HepG2 (cell line): ENCODE data around the gene PIAS3. TPM values are rescaled to one million over a fixed set of nuclear protein-coding genes. Genes with fewer than 3 reads are reported as not detected.

Experiments used
- BRD4 ChIP-seq: sonication (generic); formaldehyde crosslinking; IDR thresholded peaks from 2 replicates; pipeline ENCODE4 v1.4.0; 2020; ENCODE audit warnings: missing genetic modification reagents
- CBX5 ChIP-seq: sonication (generic); formaldehyde crosslinking; IDR thresholded peaks from 2 replicates; pipeline ENCODE4 v1.4.0; 2020; ENCODE audit warnings: missing genetic modification reagents, borderline replicate concordance
- ETV6 ChIP-seq: sonication (generic); formaldehyde crosslinking; conservative IDR thresholded peaks from 2 replicates; pipeline ENCODE4 v1.4.0; 2020; ENCODE audit warnings: missing genetic modification reagents
- GABPB1 ChIP-seq: IDR thresholded peaks from 2 replicates; pipeline ENCODE4 v1.6.1; 2016; ENCODE audit warnings: mild to moderate bottlenecking, missing genetic modification reagents, moderate library complexity, missing compliant biosample characterization
- HNF4G ChIP-seq, 2 experiments: sonication (generic) in 1 of 2; formaldehyde crosslinking in 1 of 2; IDR thresholded peaks; 2 replicates each; pipeline versions ENCODE4 v1.4.0 to v1.6.1; 2011 to 2020; ENCODE audit warnings: borderline replicate concordance in 2 of 2, low read depth in 2 of 2, mild to moderate bottlenecking in 2 of 2, low read length in 1 of 2, missing genetic modification reagents in 1 of 2, moderate library complexity in 1 of 2
- ISL2 ChIP-seq: sonication (generic); formaldehyde crosslinking; IDR thresholded peaks from 2 replicates; pipeline ENCODE4 v1.5.0; 2020; ENCODE audit warnings: missing genetic modification reagents
- KMT2A ChIP-seq: sonication (generic); formaldehyde crosslinking; IDR thresholded peaks from 2 replicates; pipeline ENCODE4 v1.4.0; 2020; ENCODE audit warnings: missing genetic modification reagents
- MBD4 ChIP-seq: IDR thresholded peaks from 2 replicates; pipeline ENCODE4 v1.6.1; 2012; ENCODE audit warnings: low read length, inconsistent platforms, borderline replicate concordance
- MED13 ChIP-seq: sonication (generic); formaldehyde crosslinking; IDR thresholded peaks from 2 replicates; pipeline ENCODE4 v1.5.0; 2020; ENCODE audit warnings: missing genetic modification reagents
- RAD51 ChIP-seq: fragments of 450-650 bp; IDR thresholded peaks from 2 replicates; pipeline ENCODE4 v1.6.1; 2016; ENCODE audit warnings: borderline replicate concordance
- RXRA ChIP-seq: sonication (generic); formaldehyde crosslinking; IDR thresholded peaks from 2 replicates; pipeline ENCODE4 v1.5.1; 2020; ENCODE audit warnings: missing genetic modification reagents
- STAG1 ChIP-seq: sonication (generic); formaldehyde crosslinking; IDR thresholded peaks from 2 replicates; pipeline ENCODE4 v1.4.0; 2020; ENCODE audit warnings: missing genetic modification reagents
- TARDBP ChIP-seq: sonication (generic); formaldehyde crosslinking; IDR thresholded peaks from 2 replicates; pipeline ENCODE4 v1.8.0; 2022; ENCODE audit warnings: mild to moderate bottlenecking, missing genetic modification reagents
- ZBTB7A ChIP-seq: sonication (generic); formaldehyde crosslinking; IDR thresholded peaks from 2 replicates; pipeline ENCODE4 v1.8.0; 2022; ENCODE audit warnings: mild to moderate bottlenecking, missing genetic modification reagents
- ZNF546 ChIP-seq: sonication (generic); formaldehyde crosslinking; conservative IDR thresholded peaks from 2 replicates; pipeline ENCODE4 v1.8.1; 2023; ENCODE audit warnings: mild to moderate bottlenecking, missing genetic modification reagents
- ZNF678 ChIP-seq: sonication (generic); formaldehyde crosslinking; IDR thresholded peaks from 2 replicates; pipeline ENCODE4 v1.4.0; 2020; ENCODE audit warnings: mild to moderate bottlenecking, missing genetic modification reagents
- polyA plus RNA-seq, 8 experiments: library from polyadenylated mRNA; depleted of rRNA in 3 of 8; stranded (reverse) in 7 of 8; unstranded in 1 of 8; fragments of >200 nt; fragmentation: Illumina TruSeq in 4 of 8; extraction: Trizol in 4 of 8; gene quantifications; 2 replicates each; pipeline versions ENCODE4 v1.2.1 to v1.2.3, GENCODE V29; 2011 to 2016; ENCODE audit warnings: low read depth in 4 of 8, missing spikeins in 1 of 8, mixed read lengths in 1 of 8; ENCODE audit not compliant: insufficient read depth in 1 of 8
- total RNA-seq, 5 experiments: library from RNA; depleted of rRNA; stranded (reverse); fragments of >200 nt; fragmentation: Illumina TruSeq; extraction: Trizol; gene quantifications; 2 replicates each; pipeline ENCODE4 v1.2.3, GENCODE V29; 2016; ENCODE audit warnings: low read depth in 1 of 5
- TF ChIP-seq, protein P1 (sequence below): sonication (generic); formaldehyde crosslinking; IDR thresholded peaks from 2 replicates; pipeline ENCODE4 v1.4.0; 2020; ENCODE audit warnings: low read depth, mild to moderate bottlenecking, missing genetic modification reagents
- TF ChIP-seq, protein P2 (sequence below): sonication (generic); formaldehyde crosslinking; IDR thresholded peaks from 2 replicates; pipeline ENCODE4 v1.4.0; 2020; ENCODE audit warnings: missing genetic modification reagents, borderline replicate concordance
- TF ChIP-seq, protein P3 (sequence below): sonication (generic); formaldehyde crosslinking; IDR thresholded peaks from 2 replicates; pipeline ENCODE4 v1.8.0; 2022; ENCODE audit warnings: missing genetic modification reagents, mild to moderate bottlenecking, borderline replicate concordance
- TF ChIP-seq, protein P4 (sequence below): sonication (generic); formaldehyde crosslinking; IDR thresholded peaks from 2 replicates; pipeline ENCODE4 v1.4.0; 2020; ENCODE audit warnings: missing genetic modification reagents
- TF ChIP-seq, protein P5 (sequence below): sonication (generic); formaldehyde crosslinking; conservative IDR thresholded peaks from 2 replicates; pipeline ENCODE4 v1.4.0; 2020; ENCODE audit warnings: missing genetic modification reagents

The PIAS3 gene
- total and polyA plus RNA-seq, 2 of the 13 experiments (the other 11 are each of a cell fraction or from before 2014, with no cell fraction given), result 3.7 to 8.0 TPM

DNA sequence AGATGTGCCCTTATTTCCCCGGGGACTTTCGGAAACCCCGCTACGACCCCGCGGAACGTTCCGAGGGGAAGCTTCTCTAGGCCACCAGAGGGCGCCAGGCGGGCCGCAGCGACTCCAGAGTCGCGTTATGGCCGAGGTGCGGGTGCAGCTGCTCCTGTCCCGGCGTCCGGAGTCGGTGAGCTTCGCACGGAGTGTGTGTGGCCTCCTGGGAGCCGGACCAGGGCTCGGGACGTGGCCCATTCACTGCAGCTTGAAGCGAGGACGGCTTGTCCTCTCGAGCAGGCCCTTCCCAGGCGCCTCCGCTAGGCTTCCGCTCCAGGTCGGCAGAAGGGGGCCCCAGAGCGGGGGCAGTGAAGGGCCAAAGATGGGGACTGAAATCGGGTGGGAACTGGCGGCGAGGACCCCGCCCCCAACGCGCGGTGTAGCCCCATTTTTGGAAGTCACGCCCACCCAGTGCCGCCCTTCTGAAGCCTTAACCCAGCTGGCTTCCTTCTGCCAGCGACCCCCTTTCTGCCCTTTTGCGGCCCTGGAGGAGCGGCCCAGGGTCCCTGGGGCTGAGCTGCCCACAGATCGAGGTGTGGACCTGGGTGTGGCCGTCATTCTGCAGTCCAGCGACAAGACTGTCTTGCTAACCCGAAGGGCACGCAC lies 13.2 kb downstream of the PIAS3 start, which contains the start of gene NUDT17 (continued):
- TF ChIP-seq, protein P1, sequence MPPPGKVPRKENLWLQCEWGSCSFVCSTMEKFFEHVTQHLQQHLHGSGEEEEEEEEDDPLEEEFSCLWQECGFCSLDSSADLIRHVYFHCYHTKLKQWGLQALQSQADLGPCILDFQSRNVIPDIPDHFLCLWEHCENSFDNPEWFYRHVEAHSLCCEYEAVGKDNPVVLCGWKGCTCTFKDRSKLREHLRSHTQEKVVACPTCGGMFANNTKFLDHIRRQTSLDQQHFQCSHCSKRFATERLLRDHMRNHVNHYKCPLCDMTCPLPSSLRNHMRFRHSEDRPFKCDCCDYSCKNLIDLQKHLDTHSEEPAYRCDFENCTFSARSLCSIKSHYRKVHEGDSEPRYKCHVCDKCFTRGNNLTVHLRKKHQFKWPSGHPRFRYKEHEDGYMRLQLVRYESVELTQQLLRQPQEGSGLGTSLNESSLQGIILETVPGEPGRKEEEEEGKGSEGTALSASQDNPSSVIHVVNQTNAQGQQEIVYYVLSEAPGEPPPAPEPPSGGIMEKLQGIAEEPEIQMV, result no peak
- TF ChIP-seq, protein P2, sequence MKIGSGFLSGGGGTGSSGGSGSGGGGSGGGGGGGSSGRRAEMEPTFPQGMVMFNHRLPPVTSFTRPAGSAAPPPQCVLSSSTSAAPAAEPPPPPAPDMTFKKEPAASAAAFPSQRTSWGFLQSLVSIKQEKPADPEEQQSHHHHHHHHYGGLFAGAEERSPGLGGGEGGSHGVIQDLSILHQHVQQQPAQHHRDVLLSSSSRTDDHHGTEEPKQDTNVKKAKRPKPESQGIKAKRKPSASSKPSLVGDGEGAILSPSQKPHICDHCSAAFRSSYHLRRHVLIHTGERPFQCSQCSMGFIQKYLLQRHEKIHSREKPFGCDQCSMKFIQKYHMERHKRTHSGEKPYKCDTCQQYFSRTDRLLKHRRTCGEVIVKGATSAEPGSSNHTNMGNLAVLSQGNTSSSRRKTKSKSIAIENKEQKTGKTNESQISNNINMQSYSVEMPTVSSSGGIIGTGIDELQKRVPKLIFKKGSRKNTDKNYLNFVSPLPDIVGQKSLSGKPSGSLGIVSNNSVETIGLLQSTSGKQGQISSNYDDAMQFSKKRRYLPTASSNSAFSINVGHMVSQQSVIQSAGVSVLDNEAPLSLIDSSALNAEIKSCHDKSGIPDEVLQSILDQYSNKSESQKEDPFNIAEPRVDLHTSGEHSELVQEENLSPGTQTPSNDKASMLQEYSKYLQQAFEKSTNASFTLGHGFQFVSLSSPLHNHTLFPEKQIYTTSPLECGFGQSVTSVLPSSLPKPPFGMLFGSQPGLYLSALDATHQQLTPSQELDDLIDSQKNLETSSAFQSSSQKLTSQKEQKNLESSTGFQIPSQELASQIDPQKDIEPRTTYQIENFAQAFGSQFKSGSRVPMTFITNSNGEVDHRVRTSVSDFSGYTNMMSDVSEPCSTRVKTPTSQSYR (CRISPR knock-in tag), result no peak
- TF ChIP-seq ZBTB7A (CRISPR knock-in tag), result 0 out of 2 replicates have a peak, but pooled peaks have one; percentile 22
- peak; percentile 51; the same call in 1 of the 2 replicates for TF ChIP-seq KMT2A
- TF ChIP-seq BRD4 (CRISPR knock-in tag), result peak; percentile 43; the same call in 1 of the 2 replicates
- peak; percentile 52; the same call in 1 of the 2 replicates for TF ChIP-seq CBX5 (CRISPR knock-in tag)
- TF ChIP-seq RAD51, result no peak
- 0 out of 2 replicates have a peak, but pooled peaks have one; percentile 42 for TF ChIP-seq ISL2 (CRISPR knock-in tag)
- TF ChIP-seq, protein P3, sequence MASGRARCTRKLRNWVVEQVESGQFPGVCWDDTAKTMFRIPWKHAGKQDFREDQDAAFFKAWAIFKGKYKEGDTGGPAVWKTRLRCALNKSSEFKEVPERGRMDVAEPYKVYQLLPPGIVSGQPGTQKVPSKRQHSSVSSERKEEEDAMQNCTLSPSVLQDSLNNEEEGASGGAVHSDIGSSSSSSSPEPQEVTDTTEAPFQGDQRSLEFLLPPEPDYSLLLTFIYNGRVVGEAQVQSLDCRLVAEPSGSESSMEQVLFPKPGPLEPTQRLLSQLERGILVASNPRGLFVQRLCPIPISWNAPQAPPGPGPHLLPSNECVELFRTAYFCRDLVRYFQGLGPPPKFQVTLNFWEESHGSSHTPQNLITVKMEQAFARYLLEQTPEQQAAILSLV, result 0 out of 2 replicates have a peak, but pooled peaks have one; percentile 40
- no peak for TF ChIP-seq HNF4G (IDR thresholded peaks at IDR 0.05; ENCODE audit: borderline replicate concordance, low read depth, low read length)
- TF ChIP-seq HNF4G (CRISPR knock-in tag; IDR thresholded peaks at IDR 0.05; ENCODE audit: borderline replicate concordance, low read depth), result no peak
- TF ChIP-seq RXRA (CRISPR knock-in tag), result peak; percentile 40; the same call in 1 of the 2 replicates
- peak; percentile 39; the same call in 1 of the 2 replicates for TF ChIP-seq TARDBP (CRISPR knock-in tag)
- peak; percentile 75 for TF ChIP-seq GABPB1 (CRISPR knock-in tag)
- TF ChIP-seq ZNF678 (CRISPR knock-in tag), result no peak
- TF ChIP-seq, protein P4, sequence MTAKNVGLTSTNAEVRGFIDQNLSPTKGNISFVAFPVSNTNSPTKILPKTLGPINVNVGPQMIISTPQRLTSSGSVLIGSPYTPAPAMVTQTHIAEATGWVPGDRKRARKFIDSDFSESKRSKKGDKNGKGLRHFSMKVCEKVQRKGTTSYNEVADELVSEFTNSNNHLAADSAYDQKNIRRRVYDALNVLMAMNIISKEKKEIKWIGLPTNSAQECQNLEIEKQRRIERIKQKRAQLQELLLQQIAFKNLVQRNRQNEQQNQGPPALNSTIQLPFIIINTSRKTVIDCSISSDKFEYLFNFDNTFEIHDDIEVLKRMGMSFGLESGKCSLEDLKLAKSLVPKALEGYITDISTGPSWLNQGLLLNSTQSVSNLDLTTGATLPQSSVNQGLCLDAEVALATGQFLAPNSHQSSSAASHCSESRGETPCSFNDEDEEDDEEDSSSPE (CRISPR knock-in tag), result peak; percentile 50
- no peak for TF ChIP-seq MBD4
- no peak for TF ChIP-seq ETV6 (CRISPR knock-in tag)
- peak; percentile 58 for TF ChIP-seq STAG1 (CRISPR knock-in tag)
- TF ChIP-seq, protein P5, sequence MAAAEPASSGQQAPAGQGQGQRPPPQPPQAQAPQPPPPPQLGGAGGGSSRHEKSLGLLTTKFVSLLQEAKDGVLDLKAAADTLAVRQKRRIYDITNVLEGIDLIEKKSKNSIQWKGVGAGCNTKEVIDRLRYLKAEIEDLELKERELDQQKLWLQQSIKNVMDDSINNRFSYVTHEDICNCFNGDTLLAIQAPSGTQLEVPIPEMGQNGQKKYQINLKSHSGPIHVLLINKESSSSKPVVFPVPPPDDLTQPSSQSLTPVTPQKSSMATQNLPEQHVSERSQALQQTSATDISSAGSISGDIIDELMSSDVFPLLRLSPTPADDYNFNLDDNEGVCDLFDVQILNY (CRISPR knock-in tag), result no peak
- 0 out of 2 replicates have a peak, but pooled peaks have one; percentile 36 for TF ChIP-seq ZNF546
- TF ChIP-seq MED13 (CRISPR knock-in tag), result 0 out of 2 replicates have a peak, but pooled peaks have one; percentile 27
